Uterus (tissue), 2 donors: ENCODE results near the gene DCT.

Experiments used
- POLR2A ChIP-seq, 2 donors: fragments of 450-650 bp; IDR thresholded peaks; one replicate each; pipeline ENCODE4 v1.6.1; 2016; ENCODE audit warnings: antibody characterized with exemption in 2 of 2, mild to moderate bottlenecking in 1 of 2, moderate library complexity in 1 of 2
- TF ChIP-seq, protein P1 (sequence below), 4 experiments: fragments of 200-600 bp in 2 of 4; fragments of 450-650 bp in 2 of 4; sonication (generic) in 2 of 4; IDR thresholded peaks; one replicate each; pipeline ENCODE4 v1.5.1; 2016 to 2019; ENCODE audit warnings: antibody characterized with exemption in 4 of 4, mild to moderate bottlenecking in 2 of 4, moderate library complexity in 1 of 4

GRCh38 chr13:94505730-94506129, 26.2 kb upstream of the DCT start:
- TF ChIP-seq, protein P1, sequence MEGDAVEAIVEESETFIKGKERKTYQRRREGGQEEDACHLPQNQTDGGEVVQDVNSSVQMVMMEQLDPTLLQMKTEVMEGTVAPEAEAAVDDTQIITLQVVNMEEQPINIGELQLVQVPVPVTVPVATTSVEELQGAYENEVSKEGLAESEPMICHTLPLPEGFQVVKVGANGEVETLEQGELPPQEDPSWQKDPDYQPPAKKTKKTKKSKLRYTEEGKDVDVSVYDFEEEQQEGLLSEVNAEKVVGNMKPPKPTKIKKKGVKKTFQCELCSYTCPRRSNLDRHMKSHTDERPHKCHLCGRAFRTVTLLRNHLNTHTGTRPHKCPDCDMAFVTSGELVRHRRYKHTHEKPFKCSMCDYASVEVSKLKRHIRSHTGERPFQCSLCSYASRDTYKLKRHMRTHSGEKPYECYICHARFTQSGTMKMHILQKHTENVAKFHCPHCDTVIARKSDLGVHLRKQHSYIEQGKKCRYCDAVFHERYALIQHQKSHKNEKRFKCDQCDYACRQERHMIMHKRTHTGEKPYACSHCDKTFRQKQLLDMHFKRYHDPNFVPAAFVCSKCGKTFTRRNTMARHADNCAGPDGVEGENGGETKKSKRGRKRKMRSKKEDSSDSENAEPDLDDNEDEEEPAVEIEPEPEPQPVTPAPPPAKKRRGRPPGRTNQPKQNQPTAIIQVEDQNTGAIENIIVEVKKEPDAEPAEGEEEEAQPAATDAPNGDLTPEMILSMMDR (IDR thresholded peaks at IDR 0.05), result no peak
- TF ChIP-seq POLR2A (IDR thresholded peaks at IDR 0.05), result no peak
